Measurements from ENCODE around the gene POLG.

Gene POLG

DNA sequence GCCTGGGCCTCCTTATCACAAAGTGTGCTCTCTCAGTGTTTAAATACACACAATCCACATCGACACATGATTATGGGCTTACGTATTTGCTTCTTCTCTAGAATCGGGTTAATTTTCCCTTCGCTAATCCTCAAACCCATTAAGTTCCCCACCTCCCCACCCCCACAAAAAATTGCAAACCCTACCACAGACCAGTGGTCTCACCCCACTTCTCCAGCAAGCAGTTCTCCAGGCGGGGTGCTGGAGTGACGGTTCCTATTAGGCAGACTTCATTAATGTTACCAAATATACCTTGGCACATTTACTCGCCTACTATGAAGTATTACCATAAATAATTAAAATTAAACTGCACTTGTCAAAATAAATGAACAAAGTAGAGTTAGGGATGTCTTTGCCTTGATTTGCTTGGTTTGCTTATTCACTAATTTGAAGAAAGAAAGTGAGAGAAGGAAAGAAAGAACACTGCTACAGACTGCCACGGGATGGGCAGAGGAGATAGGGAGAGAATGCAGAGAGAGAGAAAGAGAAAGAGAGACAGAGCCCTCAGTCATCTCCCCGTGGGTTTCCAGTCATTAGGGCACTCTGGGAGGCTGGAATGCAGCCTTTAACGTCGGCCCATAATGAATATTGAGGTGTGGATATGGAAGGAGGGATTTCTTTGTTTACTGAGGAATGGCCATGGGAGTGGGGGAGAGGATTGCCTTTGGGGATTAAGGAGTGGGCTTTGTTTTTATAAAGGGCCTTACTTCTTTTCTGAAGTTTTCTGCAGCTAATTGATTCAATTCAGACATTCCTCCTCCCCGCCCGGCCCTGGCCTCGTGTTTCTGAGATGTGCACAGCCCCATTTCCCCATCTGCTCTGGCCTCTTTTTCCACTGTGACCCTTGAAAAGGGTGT lies 39.7 kb upstream of the POLG start:
- H3K4me3 ChIP-seq (ENCODE audit: low read length), result no peak overlapping the region
- no peak for DNase-seq (ENCODE audit: low read depth)
- TF ChIP-seq, protein P1, sequence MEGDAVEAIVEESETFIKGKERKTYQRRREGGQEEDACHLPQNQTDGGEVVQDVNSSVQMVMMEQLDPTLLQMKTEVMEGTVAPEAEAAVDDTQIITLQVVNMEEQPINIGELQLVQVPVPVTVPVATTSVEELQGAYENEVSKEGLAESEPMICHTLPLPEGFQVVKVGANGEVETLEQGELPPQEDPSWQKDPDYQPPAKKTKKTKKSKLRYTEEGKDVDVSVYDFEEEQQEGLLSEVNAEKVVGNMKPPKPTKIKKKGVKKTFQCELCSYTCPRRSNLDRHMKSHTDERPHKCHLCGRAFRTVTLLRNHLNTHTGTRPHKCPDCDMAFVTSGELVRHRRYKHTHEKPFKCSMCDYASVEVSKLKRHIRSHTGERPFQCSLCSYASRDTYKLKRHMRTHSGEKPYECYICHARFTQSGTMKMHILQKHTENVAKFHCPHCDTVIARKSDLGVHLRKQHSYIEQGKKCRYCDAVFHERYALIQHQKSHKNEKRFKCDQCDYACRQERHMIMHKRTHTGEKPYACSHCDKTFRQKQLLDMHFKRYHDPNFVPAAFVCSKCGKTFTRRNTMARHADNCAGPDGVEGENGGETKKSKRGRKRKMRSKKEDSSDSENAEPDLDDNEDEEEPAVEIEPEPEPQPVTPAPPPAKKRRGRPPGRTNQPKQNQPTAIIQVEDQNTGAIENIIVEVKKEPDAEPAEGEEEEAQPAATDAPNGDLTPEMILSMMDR (conservative IDR thresholded peaks at IDR 0.05; ENCODE audit: low read length), result no peak

DNA sequence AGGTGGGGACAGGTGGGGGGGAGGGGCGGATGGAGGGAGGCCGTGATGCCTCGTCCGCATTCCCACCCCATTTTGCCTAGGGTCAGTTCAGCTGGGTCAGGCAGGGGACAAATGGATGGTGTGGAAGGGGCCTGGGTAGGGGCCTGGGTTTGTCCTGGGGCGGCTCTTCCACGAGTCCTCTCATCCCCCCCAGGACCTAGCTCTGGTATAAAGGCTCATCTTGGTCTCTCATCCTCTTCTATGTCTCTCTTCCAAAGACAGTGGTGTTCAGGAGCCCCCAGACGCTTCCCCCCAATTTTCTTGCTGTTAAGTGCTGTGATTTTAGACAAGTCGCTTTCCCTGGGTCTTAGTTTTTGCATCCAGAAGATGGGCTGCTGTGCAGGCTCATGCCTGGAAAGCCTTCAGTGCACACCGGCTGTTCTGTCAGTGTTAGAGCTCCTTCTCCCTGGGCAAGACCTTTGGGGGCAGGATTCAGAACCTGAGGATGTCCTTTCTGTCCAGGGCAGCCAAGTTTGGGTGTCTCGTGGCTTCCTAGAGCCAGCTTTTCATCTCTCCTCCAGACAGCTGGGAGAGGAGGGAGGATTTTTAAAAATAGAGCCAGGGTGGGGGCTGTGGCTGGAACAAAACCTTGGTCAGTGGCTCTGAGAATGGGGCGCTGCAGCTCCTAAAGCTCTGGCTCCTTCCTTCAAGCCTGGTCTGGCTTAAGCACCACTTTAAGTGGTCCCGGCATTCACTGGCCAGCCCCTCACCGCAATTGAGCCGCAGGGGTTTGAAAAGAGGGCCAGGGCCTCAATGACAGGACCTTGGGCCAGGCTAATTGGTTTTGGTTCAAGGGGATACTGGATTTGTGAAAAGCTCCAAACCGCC lies 37.7 kb upstream of the POLG start:
- H3K4me3 ChIP-seq (ENCODE audit: low read length), result no peak overlapping the region
- TF ChIP-seq, protein P1 (conservative IDR thresholded peaks at IDR 0.05; ENCODE audit: low read length), result no peak
- DNase-seq (ENCODE audit: low read depth), result no peak

DNA sequence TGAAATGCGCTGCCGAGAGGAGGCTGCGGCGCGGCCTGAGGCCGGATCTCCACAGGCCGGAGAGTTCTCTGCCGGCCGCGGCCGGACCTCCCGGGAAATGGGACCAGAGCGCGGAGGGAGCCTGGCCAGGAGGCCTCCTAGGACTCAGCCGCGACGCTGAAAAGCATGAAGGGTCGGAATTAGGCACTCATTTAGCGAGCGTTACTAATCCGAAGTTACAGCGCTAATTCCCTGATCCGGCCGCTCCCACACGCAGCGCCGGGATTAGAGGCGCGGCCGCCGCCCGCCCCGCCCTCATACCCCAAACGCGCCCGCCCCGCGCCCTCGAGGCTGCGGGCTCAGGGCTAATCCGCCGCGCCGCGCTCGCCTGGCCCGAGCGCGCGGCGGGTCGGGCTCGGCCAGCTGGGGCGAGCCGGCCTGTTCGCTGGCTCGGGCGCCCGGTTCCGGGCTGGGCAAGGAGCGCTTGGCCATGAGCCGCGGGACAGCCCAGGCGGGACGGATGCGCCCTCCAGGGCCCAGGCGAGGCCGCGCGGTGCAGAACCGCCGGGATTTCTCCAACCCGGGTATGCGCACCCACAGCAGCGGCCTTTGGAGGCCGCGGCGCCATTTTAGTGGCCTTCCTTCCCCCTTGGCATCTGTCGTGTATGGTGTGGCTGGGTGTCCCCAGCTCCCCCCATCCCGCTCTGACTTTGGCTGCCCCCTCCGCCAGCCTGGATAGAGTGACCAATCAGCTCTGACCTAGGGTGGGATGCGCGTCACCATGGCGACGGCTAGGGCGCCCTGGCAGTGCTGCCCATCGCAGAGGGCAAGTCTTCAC lies 36.8 kb upstream of the POLG start:
- TF ChIP-seq, protein P1 (conservative IDR thresholded peaks at IDR 0.05; ENCODE audit: low read length), result no peak
- peak overlapping the region; percentile 24; the same call in 1 of the 2 replicates for H3K4me3 ChIP-seq (ENCODE audit: low read length)

DNA sequence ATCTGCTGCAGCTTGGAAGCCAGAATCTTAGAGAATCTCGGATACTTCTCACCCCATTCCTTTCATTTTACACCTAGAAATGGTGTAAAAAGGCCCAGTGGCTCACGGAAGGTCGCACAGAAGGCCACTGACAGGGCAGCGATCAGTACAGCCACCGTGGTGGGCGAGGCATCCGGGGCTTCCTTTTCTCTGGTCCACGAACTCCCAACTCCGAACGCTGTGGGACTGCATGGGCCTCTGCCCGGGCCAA lies 36.3 kb upstream of the POLG start:
- TF ChIP-seq, protein P1 (conservative IDR thresholded peaks at IDR 0.05; ENCODE audit: low read length), result no peak
- no peak overlapping the region; the same call in 1 of the 2 replicates for H3K4me3 ChIP-seq (ENCODE audit: low read length)
- no peak for DNase-seq (ENCODE audit: low read depth)

More for the DNA sequence above, 36.8 kb upstream of the POLG start:
- DNase-seq (ENCODE audit: low read depth), result no peak

DNA sequence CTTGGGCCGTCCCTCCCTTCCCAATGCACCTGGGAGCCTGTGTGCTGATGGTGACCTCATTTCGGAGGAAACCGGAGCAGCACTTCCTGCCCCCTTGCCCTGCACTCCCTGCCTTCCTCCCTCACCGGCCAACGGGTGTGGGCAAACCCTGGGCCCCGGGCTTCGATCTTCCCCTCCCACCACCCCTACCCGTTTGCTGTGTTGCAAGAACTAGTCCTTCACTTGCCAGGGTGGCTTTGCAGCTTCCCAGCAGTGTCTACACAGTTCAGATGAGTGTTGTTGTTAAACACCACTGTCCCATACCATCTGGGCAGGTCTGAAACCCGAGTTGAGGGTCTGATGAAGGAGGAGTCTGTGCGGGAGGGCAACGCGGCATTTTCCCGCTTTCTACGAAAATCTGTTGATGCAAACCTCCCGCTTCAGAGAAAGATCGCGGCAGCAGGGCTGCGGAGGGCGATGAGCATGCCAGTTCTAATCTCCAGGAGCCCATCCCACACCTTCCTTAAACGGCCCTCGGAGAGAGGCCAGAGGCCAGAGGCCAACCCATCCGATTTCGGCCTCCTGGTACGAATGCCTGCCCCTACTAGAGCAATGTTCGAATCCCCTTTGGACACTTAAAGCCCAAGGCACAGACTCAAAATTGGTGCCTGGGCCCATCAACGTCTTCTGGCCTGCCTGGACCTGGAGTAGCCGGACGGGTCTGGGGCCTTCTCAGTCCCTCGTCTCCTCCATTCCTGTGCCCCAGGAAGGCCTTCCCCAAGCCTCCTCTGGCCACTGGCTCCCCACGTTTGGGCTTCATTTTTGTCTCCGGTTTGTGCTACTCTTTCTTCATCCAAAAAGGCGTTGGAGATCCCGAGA lies 35.7 kb upstream of the POLG start:
- no peak overlapping the region for H3K4me3 ChIP-seq (ENCODE audit: low read length)
- TF ChIP-seq, protein P1 (conservative IDR thresholded peaks at IDR 0.05; ENCODE audit: low read length), result no peak
- no peak for DNase-seq (ENCODE audit: low read depth)

DNA sequence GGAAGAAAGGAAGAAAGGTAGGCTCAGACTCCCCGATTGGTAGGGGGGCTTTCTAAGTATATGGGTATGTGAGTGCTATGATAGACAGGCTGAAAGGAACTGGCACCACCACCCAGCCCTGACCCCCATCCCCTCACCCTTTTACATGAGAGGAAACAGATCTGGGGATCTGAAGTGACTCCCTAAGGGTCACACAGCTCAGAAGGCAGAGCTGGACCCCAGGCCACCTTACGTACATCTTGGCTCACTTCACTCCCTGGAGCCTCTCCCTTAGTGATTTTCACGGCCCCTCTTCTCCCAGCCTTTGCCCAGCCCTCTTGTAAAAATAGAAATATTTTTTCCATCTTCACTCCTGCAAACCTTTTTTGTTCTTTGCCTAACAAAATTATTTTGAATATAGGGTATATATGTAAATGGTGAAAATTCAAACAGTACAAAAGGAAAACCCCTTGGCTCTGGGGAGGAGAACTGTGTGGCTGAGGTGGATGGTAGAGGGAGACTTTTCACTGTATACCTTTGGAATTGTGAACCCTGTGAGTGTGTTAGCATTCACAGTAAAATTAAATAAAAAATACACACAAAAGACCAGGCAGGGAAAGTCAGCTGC lies 34.8 kb upstream of the POLG start:
- H3K4me3 ChIP-seq (ENCODE audit: low read length), result no peak overlapping the region
- DNase-seq (ENCODE audit: low read depth), result no peak
- TF ChIP-seq, protein P1 (conservative IDR thresholded peaks at IDR 0.05; ENCODE audit: low read length), result no peak
